ENCODE results near the gene TMEM263. TPM values are rescaled to one million over a fixed set of nuclear protein-coding genes. Genes with fewer than 3 reads are reported as not detected.

The TMEM263 gene
- total and polyA plus RNA-seq, 9 of the 15 experiments (the other 6 are each of a cell fraction or from before 2014, with no cell fraction given), result 12.6 to 36.7 (median 24.4) TPM

DNA sequence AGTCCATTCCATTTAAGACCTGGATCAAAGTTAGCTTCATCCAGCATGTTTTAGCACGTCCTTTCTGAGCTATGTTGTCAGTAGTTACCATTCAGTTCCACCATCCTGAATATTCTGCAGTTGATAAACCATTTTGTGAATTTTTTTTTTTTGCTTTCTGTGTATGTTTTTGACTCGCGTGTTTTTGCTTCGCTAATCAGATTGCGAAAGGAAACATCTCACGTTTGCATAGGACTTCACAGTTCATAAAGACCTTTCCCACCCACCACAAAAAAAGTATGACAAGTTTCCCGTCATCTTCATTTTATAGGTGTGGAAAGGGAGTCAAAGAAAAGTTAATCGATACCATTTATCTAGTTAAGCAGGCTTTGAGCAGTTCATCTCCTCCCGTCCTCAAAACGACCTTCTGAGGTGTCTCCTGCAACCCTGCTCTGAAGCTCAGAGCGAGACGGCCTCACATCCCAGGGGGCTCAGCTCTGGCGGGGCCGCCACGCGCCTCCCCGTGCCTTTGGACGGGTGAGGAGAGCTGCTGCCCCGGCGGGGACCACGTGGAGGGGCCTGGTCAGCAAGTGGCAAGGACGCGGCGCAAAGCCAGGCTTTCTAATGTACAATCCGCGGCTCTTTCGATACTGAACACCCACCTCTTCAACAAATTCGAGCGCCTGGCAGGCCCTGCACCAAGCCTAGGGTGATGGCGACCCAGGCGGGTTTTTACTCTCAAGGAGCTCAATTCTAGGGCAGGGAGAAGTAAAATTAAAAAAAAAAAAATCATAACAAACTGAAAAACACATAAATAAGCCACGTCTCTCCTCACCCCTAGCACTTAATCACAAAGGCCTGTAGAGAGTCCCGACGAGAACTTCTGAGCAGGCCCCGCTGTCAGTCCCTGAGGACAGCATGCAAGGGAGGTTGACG lies 988 bp upstream of the TMEM263 start (continued):
- TF ChIP-seq, protein P1, sequence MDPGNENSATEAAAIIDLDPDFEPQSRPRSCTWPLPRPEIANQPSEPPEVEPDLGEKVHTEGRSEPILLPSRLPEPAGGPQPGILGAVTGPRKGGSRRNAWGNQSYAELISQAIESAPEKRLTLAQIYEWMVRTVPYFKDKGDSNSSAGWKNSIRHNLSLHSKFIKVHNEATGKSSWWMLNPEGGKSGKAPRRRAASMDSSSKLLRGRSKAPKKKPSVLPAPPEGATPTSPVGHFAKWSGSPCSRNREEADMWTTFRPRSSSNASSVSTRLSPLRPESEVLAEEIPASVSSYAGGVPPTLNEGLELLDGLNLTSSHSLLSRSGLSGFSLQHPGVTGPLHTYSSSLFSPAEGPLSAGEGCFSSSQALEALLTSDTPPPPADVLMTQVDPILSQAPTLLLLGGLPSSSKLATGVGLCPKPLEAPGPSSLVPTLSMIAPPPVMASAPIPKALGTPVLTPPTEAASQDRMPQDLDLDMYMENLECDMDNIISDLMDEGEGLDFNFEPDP (CRISPR knock-in tag; IDR thresholded peaks at IDR 0.05), result no peak
- TF ChIP-seq, protein P2, sequence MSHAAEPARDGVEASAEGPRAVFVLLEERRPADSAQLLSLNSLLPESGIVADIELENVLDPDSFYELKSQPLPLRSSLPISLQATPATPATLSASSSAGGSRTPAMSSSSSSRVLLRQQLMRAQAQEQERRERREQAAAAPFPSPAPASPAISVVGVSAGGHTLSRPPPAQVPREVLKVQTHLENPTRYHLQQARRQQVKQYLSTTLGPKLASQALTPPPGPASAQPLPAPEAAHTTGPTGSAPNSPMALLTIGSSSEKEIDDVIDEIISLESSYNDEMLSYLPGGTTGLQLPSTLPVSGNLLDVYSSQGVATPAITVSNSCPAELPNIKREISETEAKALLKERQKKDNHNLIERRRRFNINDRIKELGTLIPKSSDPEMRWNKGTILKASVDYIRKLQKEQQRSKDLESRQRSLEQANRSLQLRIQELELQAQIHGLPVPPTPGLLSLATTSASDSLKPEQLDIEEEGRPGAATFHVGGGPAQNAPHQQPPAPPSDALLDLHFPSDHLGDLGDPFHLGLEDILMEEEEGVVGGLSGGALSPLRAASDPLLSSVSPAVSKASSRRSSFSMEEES (CRISPR knock-in tag; IDR thresholded peaks at IDR 0.05), result no peak
- no peak for TF ChIP-seq RUNX1 (IDR thresholded peaks at IDR 0.05; ENCODE audit: low read depth)
- TF ChIP-seq THAP12 (CRISPR knock-in tag; IDR thresholded peaks at IDR 0.05), result no peak
- TF ChIP-seq NCOA1 (IDR thresholded peaks at IDR 0.05; ENCODE audit: low read depth), result no peak
- TF ChIP-seq CEBPG (CRISPR knock-in tag; IDR thresholded peaks at IDR 0.05), result no peak
- TF ChIP-seq CEBPG (tag; conservative IDR thresholded peaks at IDR 0.05 in 1 of 2, IDR thresholded peaks at IDR 0.05 in 1 of 2), result peak in 1 of 2 experiments; percentile 38; a peak in 1 of 4 replicates
- peak; percentile 52; the same call in 1 of the 2 replicates for TF ChIP-seq NKRF (IDR thresholded peaks at IDR 0.05; ENCODE audit: borderline replicate concordance)
- no peak for TF ChIP-seq CHCHD3 (CRISPR knock-in tag; IDR thresholded peaks at IDR 0.05)
- no peak for TF ChIP-seq HDAC8 (tag; IDR thresholded peaks at IDR 0.05)
- no peak for TF ChIP-seq JUND (IDR thresholded peaks at IDR 0.05; ENCODE audit: borderline replicate concordance, low read depth, low read length)
- no peak for TF ChIP-seq JUND (tag; IDR thresholded peaks at IDR 0.05; ENCODE audit: borderline replicate concordance, low read depth, low read length)
- peak; percentile 45 for TF ChIP-seq SAP30 (IDR thresholded peaks at IDR 0.05; ENCODE audit: borderline replicate concordance, insufficient read depth, low read depth, low read length, poor library complexity, severe bottlenecking)
- TF ChIP-seq RBM14 (IDR thresholded peaks at IDR 0.05; ENCODE audit: borderline replicate concordance, insufficient read depth, low read depth, low read length), result no peak
- TF ChIP-seq PTTG1 (tag; IDR thresholded peaks at IDR 0.05; ENCODE audit: low read depth), result no peak
- no peak for TF ChIP-seq SRSF3 (IDR thresholded peaks at IDR 0.05; ENCODE audit: insufficient read depth, low read length)
- no peak for TF ChIP-seq MAFF (IDR thresholded peaks at IDR 0.05; ENCODE audit: low read length)
- 0 out of 2 replicates have a peak, but pooled peaks have one; percentile 41 for TF ChIP-seq RB1 (IDR thresholded peaks at IDR 0.05; ENCODE audit: low read depth)
- TF ChIP-seq HDAC3 (IDR thresholded peaks at IDR 0.05; ENCODE audit: borderline replicate concordance, partially characterized antibody), result no peak
